SK-N-SH treated with all-trans-retinoic acid at 6 μM for 48 hours (cell line): Measurements from ENCODE around the gene ZNF814.
"Not testable (repeated sequence)": the region's sequence is repeated elsewhere in the genome, so short reads cannot be mapped to it uniquely, and the experiment has no call there.

Experiments used
- CSRNP3 ChIP-seq: fragments of 250-450 bp; sonication (Bioruptor Pico); IDR thresholded peaks from 2 replicates; pipeline ENCODE4 v1.5.1; 2021; ENCODE audit warnings: mild to moderate bottlenecking, moderate library complexity
- ESRRG ChIP-seq: fragments of 250-450 bp; sonication (Bioruptor Pico); IDR thresholded peaks from 2 replicates; pipeline ENCODE4 v1.6.1; 2021; ENCODE audit warnings: mild to moderate bottlenecking
- GLIS3 ChIP-seq: fragments of 250-450 bp; sonication (Bioruptor Pico); IDR thresholded peaks from 2 replicates; pipeline ENCODE4 v1.5.0; 2020; ENCODE audit warnings: mild to moderate bottlenecking, moderate library complexity
- PATZ1 ChIP-seq: fragments of 250-450 bp; sonication (Bioruptor Pico); IDR thresholded peaks from 2 replicates; pipeline ENCODE4 v1.8.0; 2020; ENCODE audit warnings: mild to moderate bottlenecking, moderate library complexity, borderline replicate concordance
- TCF4 ChIP-seq: fragments of 250-450 bp; sonication (Bioruptor Pico); IDR thresholded peaks from 2 replicates; pipeline ENCODE4 v1.8.0; 2021; ENCODE audit warnings: mild to moderate bottlenecking, moderate library complexity, borderline replicate concordance
- ZFP30 ChIP-seq: fragments of 450-650 bp; formaldehyde crosslinking; IDR thresholded peaks from 2 replicates; pipeline ENCODE4 v1.5.0; 2022; ENCODE audit warnings: mild to moderate bottlenecking, moderate library complexity

GRCh38 chr19:57849666-57850473 lies 39.0 kb downstream of the ZNF814 start, which contains the start of gene ZNF587:
- TF ChIP-seq TCF4 (CRISPR knock-in tag); PATZ1 (CRISPR knock-in tag); CSRNP3 (CRISPR knock-in tag); ZFP30; ESRRG (CRISPR knock-in tag): not testable (repeated sequence)
- 0 out of 2 replicates have a peak, but pooled peaks have one; percentile 3 for TF ChIP-seq GLIS3 (CRISPR knock-in tag)
